H1 (cell line): ENCODE measurements around the gene MACC1. TPM values are rescaled to one million over a fixed set of nuclear protein-coding genes. Genes with fewer than 3 reads are reported as not detected.

Source experiments
- CTCF ChIA-PET: fragments of 300-600 bp; sonication (Branson Sonifier 250); formaldehyde crosslinking; loops from one replicate; lab custom pipeline; 2021; ENCODE audit not compliant: partially characterized antibody; lab: Charles Lee
- POLR2A ChIA-PET: fragments of 300-600 bp; sonication (Branson Sonifier 250); formaldehyde crosslinking; loops from one replicate; lab custom pipeline; 2021; ENCODE audit warnings: inconsistent platforms; ENCODE audit not compliant: partially characterized antibody; lab: Charles Lee
- DNase-seq, 2 experiments: peaks; one replicate each; pipeline versions ENCODE4 v3.0.0 to v3.0.0-alpha.2; 2010 to 2022; ENCODE audit warnings: low spot score in 2 of 2, low read depth in 1 of 2, mixed read lengths in 1 of 2
- FAIRE-seq: peaks from 2 replicates; lab custom pipeline; 2011; peaks lifted over from hg19 to GRCh38; lab: Jason Lieb, UNC
- H2AFZ ChIP-seq: 2 replicates; pipeline ENCODE4 v1.8.1; 2012; ENCODE audit warnings: low read length, inconsistent platforms
- H2AK5ac ChIP-seq: 2 replicates; pipeline ENCODE4 v1.6.1; 2013; ENCODE audit warnings: low read depth, low read length
- H2BK120ac ChIP-seq: replicated peaks from 2 replicates; pipeline ENCODE3; 2013; ENCODE audit warnings: low read depth, low read length, inconsistent platforms
- H2BK12ac ChIP-seq: 2 replicates; pipeline ENCODE4 v1.6.1; 2013; ENCODE audit warnings: low read depth, low read length
- H2BK15ac ChIP-seq: 2 replicates; pipeline ENCODE4 v1.6.1; 2013; ENCODE audit warnings: low read length
- H2BK20ac ChIP-seq: 2 replicates; pipeline ENCODE4 v1.6.1; 2013; ENCODE audit warnings: low read length
- H2BK5ac ChIP-seq: 2 replicates; pipeline ENCODE4 v1.6.1; 2013; ENCODE audit warnings: low read depth, low read length
- H3K14ac ChIP-seq: 2 replicates; pipeline ENCODE4 v1.6.1; 2013; ENCODE audit warnings: inconsistent platforms; ENCODE audit not compliant: insufficient read length
- H3K18ac ChIP-seq: 2 replicates; pipeline ENCODE4 v1.6.1; 2013; ENCODE audit warnings: low read length; ENCODE audit errors: extremely low read depth
- H3K23ac ChIP-seq: 2 replicates; pipeline ENCODE4 v1.6.1; 2013; ENCODE audit warnings: inconsistent platforms; ENCODE audit not compliant: insufficient read length
- H3K23me2 ChIP-seq: 2 replicates; pipeline ENCODE4 v1.6.1; 2013; ENCODE audit warnings: low read depth, low read length
- H3K27ac ChIP-seq: 2 replicates; pipeline ENCODE4 v1.6.1; 2011; ENCODE audit warnings: low read depth, low read length, inconsistent platforms
- H3K27me3 ChIP-seq, 4 experiments: replicated peaks in 1 of 4; 1 replicate in 1 of 4; 2 replicates in 3 of 4; pipeline versions ENCODE4 v1.6.1 to v1.8.1; 2011 to 2013; ENCODE audit warnings: low read length in 3 of 4, mild to moderate bottlenecking in 3 of 4, inconsistent platforms in 2 of 4, mixed read lengths in 2 of 4, moderate library complexity in 1 of 4; ENCODE audit not compliant: control insufficient read depth in 3 of 4, insufficient read depth in 3 of 4; ENCODE audit errors: extremely low read depth in 1 of 4
- H3K36me3 ChIP-seq, 4 experiments: 2 replicates each; pipeline versions ENCODE4 v1.6.1 to v1.8.1; 2011 to 2013; ENCODE audit warnings: mild to moderate bottlenecking in 4 of 4, low read length in 3 of 4, moderate library complexity in 2 of 4, control low read depth in 1 of 4, inconsistent platforms in 1 of 4; ENCODE audit not compliant: insufficient read depth in 4 of 4, control insufficient read depth in 2 of 4
- H3K4ac ChIP-seq: replicated peaks from 2 replicates; pipeline ENCODE3; 2013; ENCODE audit warnings: low read length, low read depth, mixed read lengths, inconsistent platforms; ENCODE audit not compliant: insufficient read length
- H3K4me1 ChIP-seq, 4 experiments: replicated peaks in 1 of 4; 1 replicate in 1 of 4; 2 replicates in 3 of 4; pipeline versions ENCODE4 v1.6.1 to v1.8.1; 2011 to 2013; ENCODE audit warnings: low read length in 3 of 4, inconsistent platforms in 2 of 4, mixed read lengths in 1 of 4; ENCODE audit not compliant: insufficient read depth in 4 of 4, control insufficient read depth in 3 of 4
- H3K4me2 ChIP-seq, 2 experiments: 2 replicates each; pipeline versions ENCODE4 v1.6.1 to v1.8.1; 2011 to 2013; ENCODE audit warnings: low read depth in 2 of 2, low read length in 2 of 2, control low read depth in 1 of 2, inconsistent platforms in 1 of 2, mild to moderate bottlenecking in 1 of 2; ENCODE audit not compliant: insufficient read depth in 1 of 2
- H3K4me3 ChIP-seq, 4 experiments: fragments of 200-600, 300-600 bp in 1 of 4; sonication (generic), shearing (Covaris generic), sonication (Bioruptor Twin) in 1 of 4; 2 replicates each; pipeline versions ENCODE4 v1.5.1 to v1.8.1; 2011 to 2016; ENCODE audit warnings: low read length in 4 of 4, low read depth in 3 of 4, control low read depth in 2 of 4, inconsistent platforms in 2 of 4, mild to moderate bottlenecking in 2 of 4, mixed read lengths in 1 of 4, moderate library complexity in 1 of 4; ENCODE audit not compliant: insufficient read depth in 2 of 4; ENCODE audit errors: extremely low read depth in 1 of 4
- H3K56ac ChIP-seq: replicated peaks from 2 replicates; pipeline ENCODE3; 2013; ENCODE audit warnings: low read depth, mild to moderate bottlenecking, mixed read lengths, low read length, inconsistent platforms; ENCODE audit not compliant: insufficient read length
- H3K79me1 ChIP-seq: 2 replicates; pipeline ENCODE4 v1.6.1; 2013; ENCODE audit warnings: low read depth, low read length, control low read depth
- H3K79me2 ChIP-seq, 2 experiments: 2 replicates each; pipeline versions ENCODE4 v1.6.1 to v1.8.1; 2012 to 2013; ENCODE audit warnings: low read length in 2 of 2, mild to moderate bottlenecking in 2 of 2, inconsistent platforms in 1 of 2; ENCODE audit not compliant: insufficient read depth in 2 of 2, control insufficient read depth in 1 of 2
- H3K9ac ChIP-seq, 4 experiments: replicated peaks in 1 of 4; 1 replicate in 1 of 4; 2 replicates in 3 of 4; pipeline versions ENCODE4 v1.6.1 to v1.8.1; 2011 to 2013; ENCODE audit warnings: low read depth in 3 of 4, low read length in 3 of 4, control low read depth in 2 of 4, mild to moderate bottlenecking in 2 of 4, moderate library complexity in 2 of 4, inconsistent platforms in 1 of 4; ENCODE audit errors: extremely low read depth in 1 of 4
- H3K9me3 ChIP-seq, 2 experiments: 2 replicates each; pipeline versions ENCODE4 v1.6.1 to v1.8.1; 2012 to 2013; ENCODE audit warnings: mild to moderate bottlenecking in 2 of 2, moderate library complexity in 2 of 2, control low read depth in 1 of 2, inconsistent platforms in 1 of 2, low read depth in 1 of 2, low read length in 1 of 2, mixed read lengths in 1 of 2; ENCODE audit not compliant: insufficient read depth in 2 of 2
- H4K20me1 ChIP-seq, 2 experiments: replicated peaks in 1 of 2; 2 replicates each; pipeline versions ENCODE3 to v1.8.1; 2011 to 2013; ENCODE audit warnings: inconsistent platforms in 2 of 2, low read length in 2 of 2, mild to moderate bottlenecking in 1 of 2; ENCODE audit not compliant: insufficient read depth in 2 of 2, control insufficient read depth in 1 of 2
- H4K5ac ChIP-seq: 2 replicates; pipeline ENCODE4 v1.6.1; 2013; ENCODE audit warnings: low read length, low read depth, mixed read lengths, inconsistent platforms; ENCODE audit not compliant: insufficient read length
- H4K8ac ChIP-seq: 2 replicates; pipeline ENCODE4 v1.8.0; 2013; ENCODE audit warnings: mild to moderate bottlenecking, moderate library complexity, low read length, inconsistent platforms; ENCODE audit not compliant: insufficient read depth; ENCODE audit errors: extremely low read depth
- H4K91ac ChIP-seq: replicated peaks from 2 replicates; pipeline ENCODE3; 2013; ENCODE audit warnings: low read length, mixed read lengths, inconsistent platforms; ENCODE audit not compliant: insufficient read length
- HDAC6 ChIP-seq: IDR thresholded peaks from one replicate; pipeline ENCODE4 v1.7.1; 2012; ENCODE audit warnings: low read depth, mild to moderate bottlenecking, inconsistent platforms, low read length, moderate library complexity
- ZNF274 ChIP-seq: IDR thresholded peaks from 2 replicates; pipeline ENCODE4 v1.7.0; 2012; ENCODE audit warnings: low read length, borderline replicate concordance; ENCODE audit errors: extremely low read depth
- WGBS, 2 experiments: shearing (Covaris generic) in 1 of 2; methylation state at CpG; one replicate each; pipeline versions ENCODE4 v1.1.6 to v1.1.7; 2013 to 2015; ENCODE audit warnings: low lambda C conversion rate in 2 of 2, mixed read lengths in 2 of 2, inconsistent platforms in 1 of 2, low coverage in 1 of 2, missing lambda C conversion rate in 1 of 2; ENCODE audit not compliant: insufficient replicate concordance in 2 of 2, insufficient coverage in 1 of 2, insufficient read length in 1 of 2; ENCODE audit errors: extremely low coverage in 1 of 2, missing lambda C conversion rate in 1 of 2; 5-methylcytosine and 5-hydroxymethylcytosine counted together
- polyA plus RNA-seq, 7 experiments: library from polyadenylated mRNA; depleted of rRNA in 3 of 7; stranded (reverse) in 5 of 7; unstranded in 2 of 7; fragments of >200 nt in 5 of 7; fragments of 200-250 nt in 2 of 7; gene quantifications; 1 replicate in 5 of 7; 2 replicates in 1 of 7; 4 replicates in 1 of 7; pipeline versions ENCODE4 v1.2.1 to v1.2.3, GENCODE V29; 2011 to 2013; ENCODE audit warnings: missing spikeins in 2 of 7, mixed read lengths in 2 of 7
- total RNA-seq: library from RNA; stranded (reverse); fragmentation: NEBNext Ultra II Directional; extraction: Animal tissue kit (Norgen Biotek cat#: 25700); gene quantifications from 2 replicates; pipeline ENCODE4 v1.2.1, GENCODE V29; 2021

MACC1 gene
- total and polyA plus RNA-seq, 2 of the 8 experiments (the other 6 are each of a cell fraction or from before 2014, with no cell fraction given): 2.0 to 17.2 TPM

GRCh38 chr7:20153999-20154398, 63.2 kb downstream of the MACC1 start:
- no peak overlapping the region for H2BK20ac ChIP-seq
- H3K9ac ChIP-seq: no peak overlapping the region
- no peak overlapping the region for H2BK15ac ChIP-seq
- no peaks in the 10 kb centered on the region for H3K79me1 ChIP-seq
- H2AK5ac ChIP-seq: no peak overlapping the region
- H3K36me3 ChIP-seq: peaks cover 0 to 5% (median 2%) of the 10 kb centered on the region in 4 experiments; a peak in 4 of 8 replicates
- ChIA-PET CTCF (interaction anchor here (1.6 to 3.3 kb wide), 2 partner anchors 11 to 171 kb away, joined by 4 to 16 read pairs; no protein-coding TSS in a partner anchor), POLR2A (interaction anchor here (1.0 to 1.5 kb wide), 3 partner anchors 10 to 14 kb away, joined by 3 to 5 read pairs (median 4); no protein-coding TSS in a partner anchor)
- no peaks in the 10 kb centered on the region for H3K9me3 ChIP-seq
- no peak overlapping the region for H4K91ac ChIP-seq
- H4K8ac ChIP-seq: no peak overlapping the region
- H3K4ac ChIP-seq: no peak overlapping the region
- no peaks in the 10 kb centered on the region for H3K4me1 ChIP-seq
- no peak overlapping the region for H2BK5ac ChIP-seq
- no peak overlapping the region for H3K4me3 ChIP-seq
- no peaks in the 10 kb centered on the region for H3K27me3 ChIP-seq
- FAIRE-seq (no peak), DNase-seq (no peak)
- WGBS, 2 experiments: 92% methylated on average over 5 of the region's 5 CpGs; no CpG with 5 or more reads in 1 of the 2 experiments
- no peak overlapping the region for H2AFZ ChIP-seq
- no peak overlapping the region for H3K23ac ChIP-seq
- peak overlapping the region; percentile 65 for H2BK120ac ChIP-seq
- H3K14ac ChIP-seq: no peak overlapping the region
- no peaks in the 10 kb centered on the region for H4K20me1 ChIP-seq
- no peak overlapping the region for H4K5ac ChIP-seq
- no peaks in the 10 kb centered on the region for H3K79me2 ChIP-seq
- no peak overlapping the region for H3K18ac ChIP-seq
- TF ChIP-seq ZNF274 (no peak), HDAC6 (no peak)
- H2BK12ac ChIP-seq: no peak overlapping the region
- H3K4me2 ChIP-seq: no peak overlapping the region
- H3K23me2 ChIP-seq: no peaks in the 10 kb centered on the region
- H3K56ac ChIP-seq: no peak overlapping the region
- no peak overlapping the region for H3K27ac ChIP-seq
